HG03064 (cell line): ENCODE data around the gene PECR.
"Not testable (repeated sequence)": the region's sequence is repeated elsewhere in the genome, so short reads cannot be mapped to it uniquely, and the experiment has no call there.

ENCODE experiments used
- ATAC-seq: cut with Tn5 transposase; IDR thresholded peaks from one replicate; pipeline ENCODE4 v1.9.1; 2021; ENCODE audit warnings: low read depth; ENCODE audit not compliant: unreplicated experiment

Gene PECR

DNA sequence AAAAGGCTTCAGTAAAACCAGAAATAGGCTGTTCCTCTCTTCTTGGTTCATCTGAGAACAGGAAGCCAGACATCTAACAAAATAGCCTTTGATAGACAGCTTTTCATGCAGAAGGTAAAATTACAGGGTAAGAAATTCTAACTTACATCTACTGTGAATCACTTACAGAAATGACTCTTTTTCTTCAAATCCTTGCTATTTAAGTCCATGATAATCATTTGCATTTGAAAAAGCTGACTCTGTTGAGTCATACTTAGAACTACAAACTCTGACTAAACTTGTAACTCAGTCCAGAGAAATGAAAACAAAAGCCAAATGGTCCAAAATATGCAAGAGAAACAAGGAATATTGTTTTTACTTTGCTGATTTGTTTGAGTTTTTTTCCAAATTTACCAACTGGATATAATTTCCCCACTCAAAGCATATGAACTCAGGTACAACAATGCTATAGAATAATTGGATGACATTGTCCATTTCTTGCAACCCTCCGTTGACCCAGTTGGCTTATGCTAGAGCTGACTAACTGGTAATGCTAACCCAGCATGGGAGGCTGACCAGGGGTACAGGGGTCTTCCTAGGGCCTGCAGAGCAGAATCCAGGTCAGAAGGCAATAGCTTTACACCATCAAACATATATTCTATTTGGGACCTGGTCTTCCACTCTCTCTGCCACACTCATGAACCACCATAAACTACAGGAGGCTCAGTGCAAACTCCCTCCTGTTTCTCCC, 49.5 kb downstream of the PECR start:
- peak; percentile 80 for ATAC-seq

DNA sequence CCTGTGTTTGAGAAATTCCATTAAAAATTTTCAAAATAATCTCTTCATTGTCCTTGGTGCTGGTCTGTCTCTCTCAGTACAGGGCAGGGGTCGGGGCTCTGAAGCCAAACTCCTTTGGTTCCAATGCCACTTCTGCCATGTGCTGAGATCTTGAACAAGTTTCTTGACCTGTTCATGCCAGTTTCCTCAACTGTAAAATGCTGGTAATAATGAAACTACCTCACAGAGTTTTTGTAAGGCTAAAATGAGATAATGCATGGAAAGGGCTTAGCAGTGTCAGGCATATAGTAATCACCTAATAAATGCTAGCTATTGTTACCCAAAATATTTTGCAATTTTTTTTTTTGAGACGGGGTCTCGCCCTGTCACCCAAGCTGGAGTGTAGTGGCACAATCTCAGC, 51.4 kb downstream of the PECR start:
- ATAC-seq = no peak

DNA sequence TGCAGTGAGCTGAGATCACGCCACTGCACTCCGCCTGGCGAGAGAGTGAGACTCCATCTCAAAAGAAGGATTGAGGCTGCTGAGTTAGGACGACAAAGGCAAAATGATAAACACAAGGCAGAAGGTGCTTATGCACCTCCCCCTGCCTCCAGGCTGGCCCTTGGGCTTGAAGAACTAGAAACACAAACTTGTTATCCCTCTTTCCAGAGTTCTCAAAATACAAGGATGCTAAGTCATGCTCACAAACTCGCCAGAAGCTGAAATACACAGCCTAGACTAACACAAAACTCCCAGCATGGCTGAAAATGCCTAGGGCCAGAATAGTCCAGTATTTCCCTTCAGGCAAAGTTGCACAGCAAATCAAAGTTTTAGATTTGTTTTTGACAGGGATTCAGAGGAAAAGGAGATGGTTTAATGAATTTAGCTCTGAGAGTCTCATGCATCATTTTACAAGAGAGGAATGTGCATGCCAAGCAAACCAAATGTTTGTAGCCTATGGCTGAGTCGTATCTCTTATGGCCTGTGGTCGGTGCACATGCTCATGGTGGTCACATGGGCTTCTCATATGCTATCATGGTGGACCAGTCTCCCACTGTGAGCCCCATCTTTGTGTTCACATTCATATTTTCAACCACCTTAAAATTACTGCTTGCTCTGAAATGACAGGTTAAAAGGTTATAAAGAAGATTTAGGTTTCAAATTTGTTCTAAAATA, 52.0 kb downstream of the PECR start:
- ATAC-seq = no peak

GRCh38 chr2:216024779-216025336, 56.8 kb downstream of the PECR start:
- ATAC-seq = no peak

DNA sequence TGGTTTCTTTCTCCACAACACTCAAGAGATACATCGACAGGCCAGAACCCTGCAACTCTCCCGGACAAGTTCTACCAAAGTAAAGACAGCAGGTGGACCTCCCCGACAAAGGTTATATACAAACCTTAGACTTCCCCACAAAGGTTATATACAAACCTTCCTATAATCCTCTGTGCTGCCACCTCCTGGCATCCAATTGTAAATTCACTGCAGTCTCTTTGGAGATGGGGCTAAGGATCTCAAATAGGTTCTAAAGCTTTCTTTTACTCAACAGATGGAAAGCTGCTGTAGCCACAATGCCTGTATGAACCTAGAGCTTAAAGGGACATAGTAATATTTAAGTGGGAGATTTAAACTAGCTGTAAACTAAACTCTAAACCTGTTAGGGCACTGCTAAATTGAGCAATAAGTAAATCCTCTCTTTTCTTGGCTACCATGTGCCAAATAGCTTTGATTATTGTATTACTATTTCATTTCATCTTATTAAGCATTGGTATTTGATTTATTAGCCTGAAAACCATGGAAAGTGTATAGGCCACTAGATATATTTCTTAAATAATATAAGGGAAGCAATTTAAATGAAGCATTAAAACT, 58.5 kb downstream of the PECR start:
- peak; percentile 67 for ATAC-seq

- ATAC-seq = no peak
Observed at GRCh38 chr2:216021768-216022565, 59.6 kb downstream of the PECR start.

- no peak for ATAC-seq
Observed at GRCh38 chr2:216018709-216019108, 62.9 kb downstream of the PECR start.

DNA sequence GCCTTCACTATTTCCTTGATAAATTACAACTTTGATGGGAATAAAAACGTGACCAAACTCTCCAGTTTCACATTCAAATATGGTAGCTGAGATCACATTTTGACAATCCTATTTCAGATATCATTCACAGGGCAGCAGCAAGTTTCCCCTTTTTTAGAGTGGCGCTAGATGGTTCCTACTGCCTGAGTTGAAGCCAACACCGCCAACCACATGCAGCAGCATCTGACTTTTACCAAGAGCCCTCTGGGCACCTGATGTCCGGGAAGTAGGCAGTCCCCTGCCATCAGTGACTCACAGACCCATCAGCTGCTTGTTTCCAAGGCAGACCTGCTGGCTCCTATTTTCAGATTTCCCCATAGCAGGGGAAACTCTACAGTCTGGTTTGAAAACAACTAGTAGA, 64.2 kb downstream of the PECR start:
- ATAC-seq = peak; percentile 33

GRCh38 chr2:216016581-216016980, 65.0 kb downstream of the PECR start:
- ATAC-seq = no peak

DNA sequence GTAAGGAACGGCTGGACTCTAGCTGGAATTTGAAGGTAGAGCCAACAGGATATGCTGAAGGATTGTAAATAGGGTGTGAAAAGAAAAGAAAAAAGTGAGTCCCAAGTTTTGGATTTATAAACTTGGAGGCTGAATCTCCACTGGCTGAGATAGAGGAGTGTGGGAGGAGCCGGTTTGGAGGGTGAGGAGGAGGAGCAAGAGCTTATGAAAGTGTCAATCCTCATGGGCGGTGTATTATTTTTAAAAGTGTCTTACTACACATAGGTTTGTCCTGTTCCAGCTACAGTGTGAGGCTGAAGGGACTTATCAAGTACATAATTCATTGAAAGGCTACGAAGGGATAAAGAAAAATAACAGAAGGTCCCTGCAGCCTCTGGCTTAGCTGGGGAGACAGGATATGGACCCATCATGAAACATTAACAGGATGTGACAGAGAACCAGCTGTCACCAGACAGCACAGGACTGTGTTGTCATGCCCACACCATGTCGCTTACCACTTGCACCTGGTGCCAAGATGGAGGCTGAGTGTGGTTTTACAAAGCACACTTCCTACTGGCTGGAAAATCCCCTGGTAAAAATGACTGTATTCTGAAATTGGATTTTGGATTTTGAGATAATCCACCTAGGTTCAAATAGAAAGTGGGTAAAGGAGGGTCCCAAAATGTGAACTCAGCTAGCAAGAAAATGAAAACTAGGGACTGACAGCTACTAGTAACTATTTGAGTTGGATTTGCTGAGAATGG, 65.7 kb downstream of the PECR start:
- peak; percentile 78 for ATAC-seq

GRCh38 chr2:216014986-216015385, 66.6 kb downstream of the PECR start:
- no peak for ATAC-seq

DNA sequence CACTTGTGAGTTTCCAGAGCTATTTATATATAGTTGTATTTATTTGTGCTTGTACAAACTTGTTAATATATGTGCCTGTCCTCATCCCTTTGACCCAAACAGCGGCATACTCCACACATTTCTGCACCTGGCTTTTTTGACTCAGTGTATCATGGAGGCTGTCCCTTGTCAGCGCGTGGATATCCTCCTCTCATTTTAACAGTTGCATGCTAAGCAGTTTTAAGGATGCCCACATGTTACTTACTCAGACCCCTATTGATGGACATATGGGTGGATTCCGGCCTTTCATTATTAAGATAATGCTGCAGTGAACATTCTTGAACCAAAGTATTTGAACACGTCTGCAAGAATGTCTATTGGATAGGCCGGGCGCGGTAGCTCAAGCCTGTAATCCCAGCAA, 67.6 kb downstream of the PECR start:
- ATAC-seq = no peak

DNA sequence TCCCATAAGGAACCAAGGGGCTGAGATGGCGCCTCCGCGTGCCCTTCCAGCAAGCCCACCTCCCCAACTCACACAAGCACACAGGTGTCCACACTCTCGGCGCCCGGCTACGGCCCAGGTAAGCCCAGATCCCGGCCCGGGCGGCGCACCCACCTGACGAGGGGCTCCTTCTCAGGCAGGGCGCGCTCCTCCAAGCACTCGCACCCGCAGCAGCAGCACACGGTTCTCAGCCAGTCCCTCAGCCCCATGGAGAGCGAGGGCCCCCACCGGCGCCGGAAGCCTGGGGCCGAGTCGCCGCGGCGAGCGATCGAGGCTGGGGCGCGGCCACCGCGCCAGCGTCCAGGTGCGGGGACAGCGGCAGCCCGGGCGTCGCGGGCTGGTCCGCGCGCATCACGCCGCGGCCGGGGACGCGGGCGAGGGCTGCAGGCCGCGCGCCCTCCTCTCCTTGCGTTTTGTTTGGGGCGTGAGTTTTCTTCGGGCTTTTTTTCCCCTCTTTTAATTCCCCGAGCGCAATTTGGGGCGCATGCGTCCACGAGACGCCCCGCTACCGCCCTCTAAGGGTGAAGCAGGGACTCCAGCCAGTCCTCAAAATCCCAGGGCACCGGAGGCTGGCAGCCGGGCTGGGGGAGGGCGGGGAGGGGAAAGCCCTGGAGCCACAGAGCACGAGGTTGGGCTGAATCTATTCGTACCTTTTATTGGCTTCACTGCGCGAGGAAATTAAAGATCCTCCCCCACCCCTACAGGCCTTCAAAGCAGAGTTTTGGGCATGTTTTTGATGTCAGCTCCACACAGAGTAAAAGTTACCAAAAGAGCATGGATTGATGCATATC, 68.3 kb downstream of the PECR start, which contains the start of gene MREG:
MREG (minus strand) TSS at position 472 of the 830 bp plus-strand sequence; CDS start at position 248, 224 bp downstream.
- ATAC-seq = peak; percentile 37

DNA sequence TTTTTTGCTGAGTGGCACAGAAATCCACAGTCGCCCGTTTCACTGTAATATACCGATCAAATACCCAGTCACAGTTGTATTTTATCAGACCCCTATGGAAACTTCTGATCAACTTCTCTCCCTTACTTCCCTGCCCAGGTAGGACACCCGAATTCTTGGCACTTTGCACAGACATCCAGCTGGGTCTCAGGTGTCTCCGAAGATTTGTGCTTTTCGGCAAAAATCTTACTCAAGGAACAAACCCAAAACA, 68.9 kb downstream of the PECR start:
- ATAC-seq = no peak

GRCh38 chr2:216012133-216012829, 69.3 kb downstream of the PECR start:
- ATAC-seq = no peak

DNA sequence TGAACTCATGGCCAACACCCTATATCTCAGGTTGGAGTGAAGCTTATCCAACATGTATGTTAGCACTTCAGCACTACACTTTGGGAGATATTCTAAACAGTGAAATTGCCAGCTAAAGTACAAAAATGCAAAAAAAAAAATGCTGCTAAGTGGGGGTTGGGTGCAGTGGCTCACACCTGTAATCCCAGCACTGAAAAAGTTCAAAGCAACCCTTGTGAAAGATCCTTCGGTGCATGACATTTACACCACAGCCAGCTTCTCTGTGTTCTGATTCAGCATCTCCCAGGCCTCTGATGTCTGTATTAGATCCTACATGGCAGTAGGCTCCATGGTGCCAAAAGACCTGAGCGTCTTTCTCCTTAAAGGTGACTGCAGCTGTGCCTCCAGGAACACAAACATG, 72.4 kb downstream of the PECR start:
- not testable (repeated sequence) for ATAC-seq

GRCh38 chr2:216008387-216008786, 73.2 kb downstream of the PECR start:
- no peak for ATAC-seq

- ATAC-seq = peak; percentile 42
Observed at GRCh38 chr2:216006164-216006663, 75.4 kb downstream of the PECR start.
